Mucosa of rectum (tissue), 2 donors: ENCODE measurements around the gene MAPKBP1.

Source experiments
- H3K27ac ChIP-seq, 2 donors: one replicate each; pipeline ENCODE4 v1.7.0; 2013; ENCODE audit warnings: inconsistent platforms in 2 of 2, low read depth in 2 of 2, low read length in 2 of 2
- H3K27me3 ChIP-seq, 2 donors: one replicate each; pipeline ENCODE4 v1.7.0; 2013; ENCODE audit warnings: low read length in 2 of 2; ENCODE audit not compliant: control insufficient read depth in 2 of 2, insufficient read depth in 2 of 2
- H3K36me3 ChIP-seq, 2 donors: one replicate each; pipeline ENCODE4 v1.7.0; 2013; ENCODE audit warnings: low read length in 2 of 2; ENCODE audit not compliant: control insufficient read depth in 2 of 2, insufficient read depth in 2 of 2
- H3K4me1 ChIP-seq, 2 donors: one replicate each; pipeline ENCODE4 v1.7.0; 2013; ENCODE audit warnings: low read length in 2 of 2, mild to moderate bottlenecking in 1 of 2; ENCODE audit not compliant: control insufficient read depth in 2 of 2, insufficient read depth in 2 of 2
- H3K4me3 ChIP-seq, 2 donors: one replicate each; pipeline ENCODE4 v1.7.0; 2013; ENCODE audit warnings: low read length in 2 of 2
- H3K9ac ChIP-seq, 2 donors: one replicate each; pipeline ENCODE4 v1.7.0; 2013; ENCODE audit warnings: low read length in 2 of 2, low read depth in 1 of 2, mild to moderate bottlenecking in 1 of 2
- H3K9me3 ChIP-seq, 2 donors: one replicate each; pipeline ENCODE4 v1.7.0; 2013; ENCODE audit warnings: low read length in 2 of 2; ENCODE audit not compliant: control insufficient read depth in 2 of 2
- donor health status: healthy.
- donor health status: Normal muscosa, but diverticular disease.

The MAPKBP1 gene

GRCh38 chr15:41876689-41877088 lies 102.4 kb downstream of the MAPKBP1 start:
- H3K4me1 ChIP-seq = no peaks in the 10 kb centered on the region
- H3K27me3 ChIP-seq = peaks cover 4 to 9% of the 10 kb centered on the region in 2 donors
- H3K9me3 ChIP-seq = no peaks in the 10 kb centered on the region

More at GRCh38 chr15:41876689-41877088, 102.4 kb downstream of the MAPKBP1 start:
- no peak overlapping the region for H3K9ac ChIP-seq
- H3K36me3 ChIP-seq = no peaks in the 10 kb centered on the region
- H3K4me3 ChIP-seq = no peak overlapping the region
- no peak overlapping the region for H3K27ac ChIP-seq
